ENCODE data around the gene TBX10. TPM values are rescaled to one million over a fixed set of nuclear protein-coding genes. Genes with fewer than 3 reads are reported as not detected.

TBX10 gene
- total RNA-seq, 3 donors from 2014 or later (not counting 1 experiment from before 2014, with no cell fraction given) = not detected

DNA sequence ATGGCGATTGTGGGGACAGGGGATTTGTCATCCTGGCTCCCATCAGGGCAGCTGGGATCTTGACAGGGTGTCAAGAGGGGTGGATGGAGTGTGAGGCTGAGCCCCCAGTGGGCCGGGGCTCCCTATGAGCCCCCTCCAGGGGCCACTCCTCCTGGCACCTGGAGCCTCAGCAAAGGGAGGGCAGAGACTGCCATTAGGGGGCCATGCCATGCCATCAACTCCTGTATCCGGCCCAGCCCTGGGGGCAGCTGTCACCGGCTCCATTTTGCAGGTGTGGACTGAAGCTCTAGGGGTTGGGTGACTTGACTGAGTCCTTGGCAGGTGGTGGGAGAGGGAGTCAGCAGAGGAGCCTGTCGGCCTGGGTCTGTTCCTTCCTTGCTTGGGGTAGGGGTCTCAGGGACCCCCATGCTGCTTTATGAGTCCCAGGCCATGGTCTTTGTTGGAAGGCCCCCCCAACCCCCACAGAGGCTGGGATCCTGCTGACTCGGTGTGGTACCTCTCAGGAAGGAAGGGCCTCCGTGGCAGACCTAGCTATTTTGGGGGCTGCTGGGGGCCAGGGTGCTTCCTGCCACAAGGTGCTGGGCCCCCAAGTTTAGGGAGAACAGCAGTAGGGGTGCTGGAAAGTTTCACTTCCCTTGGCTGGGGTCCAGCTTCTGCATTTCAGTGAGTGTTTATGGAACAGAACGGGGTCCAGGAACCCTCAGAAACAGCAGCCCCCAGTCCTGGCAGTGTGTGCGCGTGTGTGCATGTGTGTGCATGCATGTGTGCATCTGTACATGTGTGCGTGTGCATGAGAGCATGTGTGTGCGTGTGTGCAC is 9.4 kb upstream of the TBX10 start:
- H3K4me1 Mint-ChIP-seq = peaks cover 26 to 39% of the 10 kb centered on the region in 2 donors
- no peak overlapping the region for H3K27ac Mint-ChIP-seq
- H3K36me3 ChIP-seq (ENCODE audit: control insufficient read depth, insufficient read depth, low read length) = no peaks in the 10 kb centered on the region
- no peak for ATAC-seq
- H3K27me3 Mint-ChIP-seq (ENCODE audit: low read depth in 2 of 2) = no peaks in the 10 kb centered on the region
- H3K9me3 Mint-ChIP-seq = no peaks in the 10 kb centered on the region
- no peak overlapping the region for H3K4me3 Mint-ChIP-seq
- H3K9me3 ChIP-seq (ENCODE audit: control insufficient read depth, insufficient read depth, low read length) = peaks cover 2% of the 10 kb centered on the region
- H3K36me3 Mint-ChIP-seq = no peaks in the 10 kb centered on the region
- DNase-seq = no peak
- no peak overlapping the region for H3K27ac ChIP-seq (ENCODE audit: low read length)
- intact Hi-C loops (cut with micrococcal nuclease) = no loop called here
- H3K4me1 ChIP-seq (ENCODE audit: control insufficient read depth, insufficient read depth, low read length) = peaks cover 57% of the 10 kb centered on the region
- 40% methylated on average over 12 of the region's 12 CpGs for WGBS (ENCODE audit: insufficient coverage)
- TF ChIP-seq, protein P1, sequence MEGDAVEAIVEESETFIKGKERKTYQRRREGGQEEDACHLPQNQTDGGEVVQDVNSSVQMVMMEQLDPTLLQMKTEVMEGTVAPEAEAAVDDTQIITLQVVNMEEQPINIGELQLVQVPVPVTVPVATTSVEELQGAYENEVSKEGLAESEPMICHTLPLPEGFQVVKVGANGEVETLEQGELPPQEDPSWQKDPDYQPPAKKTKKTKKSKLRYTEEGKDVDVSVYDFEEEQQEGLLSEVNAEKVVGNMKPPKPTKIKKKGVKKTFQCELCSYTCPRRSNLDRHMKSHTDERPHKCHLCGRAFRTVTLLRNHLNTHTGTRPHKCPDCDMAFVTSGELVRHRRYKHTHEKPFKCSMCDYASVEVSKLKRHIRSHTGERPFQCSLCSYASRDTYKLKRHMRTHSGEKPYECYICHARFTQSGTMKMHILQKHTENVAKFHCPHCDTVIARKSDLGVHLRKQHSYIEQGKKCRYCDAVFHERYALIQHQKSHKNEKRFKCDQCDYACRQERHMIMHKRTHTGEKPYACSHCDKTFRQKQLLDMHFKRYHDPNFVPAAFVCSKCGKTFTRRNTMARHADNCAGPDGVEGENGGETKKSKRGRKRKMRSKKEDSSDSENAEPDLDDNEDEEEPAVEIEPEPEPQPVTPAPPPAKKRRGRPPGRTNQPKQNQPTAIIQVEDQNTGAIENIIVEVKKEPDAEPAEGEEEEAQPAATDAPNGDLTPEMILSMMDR (IDR thresholded peaks at IDR 0.05) = no peak
- no peak overlapping the region for H3K4me3 ChIP-seq (ENCODE audit: low read length)
- H3K27me3 ChIP-seq (ENCODE audit: control insufficient read depth, insufficient read depth, low read length) = no peaks in the 10 kb centered on the region

DNA sequence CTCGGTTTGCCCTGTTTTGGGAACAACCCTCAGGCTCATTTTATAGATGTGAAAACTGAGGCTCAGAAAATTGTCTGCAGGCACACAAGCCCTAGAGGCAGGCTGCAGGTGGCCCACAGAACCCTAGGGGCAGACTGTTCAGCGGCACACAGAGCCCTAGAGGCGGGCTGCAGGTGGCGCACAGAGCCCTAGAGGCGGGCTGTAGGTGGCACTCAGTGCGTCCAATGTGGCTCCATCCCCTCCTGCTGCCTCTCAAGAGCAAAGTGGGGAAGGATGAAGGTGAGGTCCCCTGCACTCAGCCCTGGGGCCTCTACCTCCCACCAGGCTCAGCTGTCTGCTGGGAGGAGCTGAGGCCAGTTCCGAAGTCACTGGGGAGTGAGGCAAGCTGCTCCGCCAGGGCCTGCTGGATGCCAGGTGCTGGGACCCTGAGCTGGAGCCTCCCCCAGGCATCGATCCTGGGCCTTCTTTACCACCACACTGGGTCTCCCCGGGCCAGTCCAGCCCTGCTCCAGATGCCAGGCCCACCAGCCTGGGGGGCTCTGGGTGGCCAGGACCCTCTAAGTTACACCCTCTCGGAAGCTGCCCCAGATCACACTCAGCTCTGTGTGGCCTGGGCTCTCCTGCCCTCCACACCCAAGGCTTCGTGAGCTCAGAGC is 8.7 kb upstream of the TBX10 start:
- H3K4me1 ChIP-seq (ENCODE audit: control insufficient read depth, insufficient read depth, low read length) = peaks cover 57% of the 10 kb centered on the region
- H3K4me3 Mint-ChIP-seq = peak overlapping the region; percentile 9
- intact Hi-C loops (cut with micrococcal nuclease) = no loop called here

DNA sequence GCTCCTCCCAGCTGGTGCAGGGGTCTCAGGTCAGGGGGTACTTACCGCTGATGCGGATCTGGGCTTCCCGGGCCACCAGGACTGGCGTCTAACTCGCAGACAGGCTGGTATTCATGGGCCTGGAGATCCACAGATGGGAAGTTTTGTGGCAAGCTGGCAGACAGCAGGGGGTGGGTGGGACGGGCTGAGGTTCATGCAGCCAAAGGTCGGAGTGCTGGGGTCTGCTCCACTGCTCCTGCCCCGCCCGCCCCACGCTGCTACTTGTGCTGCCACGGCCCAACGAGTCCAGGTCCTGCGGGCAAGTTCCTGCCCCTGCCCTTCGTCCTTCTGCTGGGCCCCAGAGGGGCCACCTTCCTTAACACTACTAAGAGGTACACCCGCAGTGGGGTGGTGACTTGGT is 7.9 kb upstream of the TBX10 start:
- Histone ChIP-seq H3K4me3 (ENCODE audit: low read length) (no peak overlapping the region), H3K27ac (ENCODE audit: low read length) (no peak overlapping the region), H3K27me3 (ENCODE audit: control insufficient read depth, insufficient read depth, low read length) (no peaks in the 10 kb centered on the region), H3K4me1 (ENCODE audit: control insufficient read depth, insufficient read depth, low read length) (peaks cover 57% of the 10 kb centered on the region), H3K9me3 (ENCODE audit: control insufficient read depth, insufficient read depth, low read length) (peaks cover 3% of the 10 kb centered on the region), H3K36me3 (ENCODE audit: control insufficient read depth, insufficient read depth, low read length) (no peaks in the 10 kb centered on the region)
- H3K4me3 Mint-ChIP-seq = peak overlapping the region; percentile 61
- intact Hi-C loops (cut with micrococcal nuclease) = no loop called here
- ATAC-seq (no peak), DNase-seq (no peak)
- H3K27me3 Mint-ChIP-seq (ENCODE audit: low read depth in 2 of 2) = no peaks in the 10 kb centered on the region
- no peaks in the 10 kb centered on the region for H3K9me3 Mint-ChIP-seq
- H3K36me3 Mint-ChIP-seq = no peaks in the 10 kb centered on the region
- 39% methylated on average over 14 of the region's 15 CpGs for WGBS (ENCODE audit: insufficient coverage)
- H3K4me1 Mint-ChIP-seq = peaks cover 26 to 39% of the 10 kb centered on the region in 2 donors
- H3K27ac Mint-ChIP-seq = peak overlapping the region in 1 of 2 donors; percentile 49
- TF ChIP-seq, protein P1 (IDR thresholded peaks at IDR 0.05) = no peak

More for the DNA sequence above, 8.7 kb upstream of the TBX10 start:
- DNase-seq (peak in 1 of 2 donors; percentile 74), ATAC-seq (peak; percentile 66 to 73 (median 71))
- peaks cover 3% of the 10 kb centered on the region for H3K9me3 ChIP-seq (ENCODE audit: control insufficient read depth, insufficient read depth, low read length)
- Mint-ChIP-seq H3K9me3 (no peaks in the 10 kb centered on the region), H3K27ac (peak overlapping the region in 1 of 2 donors; percentile 49), H3K27me3 (ENCODE audit: low read depth in 2 of 2) (no peaks in the 10 kb centered on the region), H3K4me1 (peaks cover 26 to 39% of the 10 kb centered on the region in 2 donors), H3K36me3 (no peaks in the 10 kb centered on the region)
- WGBS (ENCODE audit: insufficient coverage) = 54% methylated on average over 12 of the region's 12 CpGs
- H3K27me3 ChIP-seq (ENCODE audit: control insufficient read depth, insufficient read depth, low read length) = no peaks in the 10 kb centered on the region
- H3K27ac ChIP-seq (ENCODE audit: low read length) = no peak overlapping the region
- no peaks in the 10 kb centered on the region for H3K36me3 ChIP-seq (ENCODE audit: control insufficient read depth, insufficient read depth, low read length)
- TF ChIP-seq, protein P1 (IDR thresholded peaks at IDR 0.05) = peak; percentile 15
- no peak overlapping the region for H3K4me3 ChIP-seq (ENCODE audit: low read length)

Measured in natural killer cell (primary cell).